C4-2B (cell line): Measurements from ENCODE around the gene CCDC51.

Source experiments
- CTCF ChIP-seq: fragments of 450-650 bp; conservative IDR thresholded peaks from 2 replicates; pipeline ENCODE4 v1.5.1; 2017; ENCODE audit warnings: mild to moderate bottlenecking
- ZFX ChIP-seq: fragments of 450-650 bp; IDR thresholded peaks from 2 replicates; pipeline ENCODE4 v1.6.1; 2017

GRCh38 chr3:48413086-48413485 lies 26.8 kb downstream of the CCDC51 start:
- TF ChIP-seq CTCF: no peak
- no peak for TF ChIP-seq ZFX
